GM21423 (cell line): ENCODE results near the gene PHF10.
A peak's percentile ranks its signal among the peaks of the same experiment; 100 is the strongest.
"Not testable (repeated sequence)": the region's sequence is repeated elsewhere in the genome, so short reads cannot be mapped to it uniquely, and the experiment has no call there.

Experiments used
- ATAC-seq: cut with Tn5 transposase; IDR thresholded peaks from one replicate; pipeline ENCODE4 v1.9.1; 2021; ENCODE audit warnings: mild to moderate bottlenecking, moderate library complexity; ENCODE audit not compliant: unreplicated experiment

Gene PHF10

GRCh38 chr6:169723200-169723909 is 945 bp downstream of the PHF10 start:
- peak; percentile 34 for ATAC-seq

- ATAC-seq, result peak; percentile 19
Observed at GRCh38 chr6:169722362-169723199, 1.7 kb downstream of the PHF10 start.

GRCh38 chr6:169720207-169720855 is 4.0 kb downstream of the PHF10 start:
- ATAC-seq, result no peak

DNA sequence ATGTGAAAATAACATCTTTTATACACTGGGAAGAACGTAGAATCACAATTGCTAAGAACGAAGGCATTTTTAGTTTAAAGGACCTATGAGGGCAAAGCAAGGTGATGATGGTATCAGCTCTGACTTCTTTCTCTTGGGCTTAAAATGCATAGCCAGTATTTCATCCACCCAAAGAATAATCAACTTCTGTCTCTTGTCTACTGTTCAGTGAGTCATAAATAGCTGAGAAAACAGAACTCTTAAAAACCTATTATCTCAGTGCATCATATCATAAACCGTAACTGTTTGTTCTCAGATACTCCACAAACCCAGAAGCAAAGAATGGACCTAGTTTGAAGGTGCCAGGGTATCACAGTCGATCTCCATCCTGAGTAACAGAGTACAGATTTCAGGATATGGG is 5.2 kb downstream of the PHF10 start:
- no peak for ATAC-seq

- ATAC-seq, result no peak
Observed at GRCh38 chr6:169714595-169714994, 9.7 kb downstream of the PHF10 start.

DNA sequence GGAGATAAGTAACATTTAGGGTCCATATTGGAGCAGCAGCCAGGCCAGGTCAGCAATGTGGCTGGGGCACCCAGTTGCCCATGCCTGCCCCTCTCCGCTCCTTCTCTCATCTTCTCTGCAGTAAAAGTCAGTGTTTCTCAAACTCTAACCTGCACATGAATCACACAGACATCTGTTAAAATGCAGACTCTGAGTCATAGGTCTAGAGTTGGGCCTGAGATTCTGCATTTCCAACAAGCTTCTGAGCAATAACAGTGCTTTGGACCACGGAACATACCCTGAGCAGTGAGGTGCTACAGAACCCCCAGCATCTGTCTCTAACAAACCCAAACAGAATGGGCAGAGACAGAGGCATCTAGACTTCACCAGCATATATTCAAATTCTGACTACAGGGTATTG is 10.1 kb downstream of the PHF10 start:
- no peak for ATAC-seq

- ATAC-seq, result no peak
Observed at GRCh38 chr6:169710009-169710408, 14.3 kb downstream of the PHF10 start.

- ATAC-seq, result no peak
Observed at GRCh38 chr6:169709293-169709692, 15.0 kb downstream of the PHF10 start.

DNA sequence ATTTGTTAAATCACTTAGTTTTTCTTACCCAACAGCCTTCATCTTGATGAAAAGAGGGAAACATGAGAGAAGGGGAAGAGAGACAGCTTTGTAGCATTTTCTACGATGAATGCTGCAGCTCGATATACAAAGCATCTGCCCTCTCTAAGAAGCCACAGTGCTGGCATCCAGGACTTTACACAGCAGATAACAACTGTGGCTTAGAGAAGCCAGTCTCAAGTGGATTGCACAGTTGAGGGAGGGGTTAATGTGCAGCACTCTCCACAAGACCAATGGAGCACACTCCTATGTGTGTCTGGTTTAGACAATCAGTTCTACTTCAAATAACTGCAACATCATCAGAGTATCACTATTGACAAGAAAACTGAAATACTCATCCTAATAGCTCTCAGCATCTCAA is 16.5 kb downstream of the PHF10 start:
- no peak for ATAC-seq

GRCh38 chr6:169702840-169703246 is 21.5 kb downstream of the PHF10 start:
- peak; percentile 16 for ATAC-seq

- ATAC-seq, result peak; percentile 94
Observed at GRCh38 chr6:169701954-169702839, 22.1 kb downstream of the PHF10 start, which contains the start of the genes C6orf120 and WDR27. Gene C6orf120, plus strand, starts transcription at chr6:169702126. Its CDS starts 334 bp downstream, at chr6:169702460. Gene WDR27, minus strand, starts transcription at chr6:169702029. Its CDS starts 13,024 bp downstream, at chr6:169689005.

GRCh38 chr6:169701311-169701953 is 22.9 kb downstream of the PHF10 start:
- ATAC-seq, result peak; percentile 2

- no peak for ATAC-seq
Observed at GRCh38 chr6:169700296-169700695, 24.0 kb downstream of the PHF10 start.

- not testable (repeated sequence) for ATAC-seq
Observed at GRCh38 chr6:169697115-169697514, 27.2 kb downstream of the PHF10 start.

- no peak for ATAC-seq
Observed at GRCh38 chr6:169695131-169695530, 29.2 kb downstream of the PHF10 start.

DNA sequence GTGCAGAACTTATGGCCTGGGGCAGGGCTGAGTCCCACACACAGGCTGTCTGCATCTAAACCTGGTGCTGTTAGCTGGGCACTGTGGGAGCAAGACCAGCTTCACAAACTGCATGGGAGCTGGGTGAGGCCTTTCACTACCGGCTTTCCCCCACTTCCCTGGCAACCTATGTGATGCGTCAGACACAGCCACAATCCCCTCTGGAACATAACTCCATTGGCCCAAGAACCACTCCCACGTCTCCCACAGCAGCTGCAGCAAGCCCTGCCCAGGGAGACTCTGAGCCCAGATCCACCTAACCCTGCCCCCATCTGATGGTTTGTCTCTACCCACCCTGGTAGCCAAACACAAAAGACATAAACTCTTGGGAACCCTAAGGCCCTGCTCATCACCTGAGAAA is 31.8 kb downstream of the PHF10 start:
- ATAC-seq, result no peak

DNA sequence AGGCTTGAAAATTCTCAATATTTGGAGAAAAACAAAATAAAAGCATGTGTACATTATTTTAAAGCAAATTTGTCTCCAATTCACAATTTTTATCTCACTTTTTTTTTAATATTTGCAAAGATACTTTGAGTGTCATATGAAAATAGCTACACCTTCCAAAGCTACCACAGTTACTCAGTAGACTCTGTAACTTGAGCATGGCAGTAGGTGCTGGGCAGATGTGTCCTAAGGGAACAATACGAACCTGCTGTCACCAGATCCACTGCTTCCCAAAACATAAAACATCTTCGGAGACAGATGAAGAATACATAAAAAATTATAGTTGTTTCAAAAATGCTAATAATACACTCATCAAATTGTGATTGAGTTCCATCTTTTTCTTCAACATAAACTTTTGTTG is 33.0 kb downstream of the PHF10 start:
- ATAC-seq, result no peak

DNA sequence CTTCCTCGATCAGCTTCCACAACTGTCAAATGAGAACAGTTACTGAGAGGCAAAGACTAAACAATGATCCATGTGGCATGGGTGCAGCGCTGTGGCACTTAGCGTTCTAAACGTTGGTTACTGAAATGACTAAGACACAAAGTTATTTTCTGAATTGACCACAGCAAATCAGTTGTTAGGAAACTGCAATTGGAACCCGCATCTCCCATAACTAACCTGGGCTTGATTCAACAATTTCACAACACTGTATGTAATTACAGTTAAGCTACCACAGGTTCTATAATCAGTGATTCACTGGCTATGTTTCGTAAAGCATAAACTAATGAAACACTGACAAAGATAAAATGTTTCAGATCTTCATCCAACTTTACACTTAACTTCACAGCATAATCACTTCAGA is 35.0 kb downstream of the PHF10 start:
- ATAC-seq, result no peak

DNA sequence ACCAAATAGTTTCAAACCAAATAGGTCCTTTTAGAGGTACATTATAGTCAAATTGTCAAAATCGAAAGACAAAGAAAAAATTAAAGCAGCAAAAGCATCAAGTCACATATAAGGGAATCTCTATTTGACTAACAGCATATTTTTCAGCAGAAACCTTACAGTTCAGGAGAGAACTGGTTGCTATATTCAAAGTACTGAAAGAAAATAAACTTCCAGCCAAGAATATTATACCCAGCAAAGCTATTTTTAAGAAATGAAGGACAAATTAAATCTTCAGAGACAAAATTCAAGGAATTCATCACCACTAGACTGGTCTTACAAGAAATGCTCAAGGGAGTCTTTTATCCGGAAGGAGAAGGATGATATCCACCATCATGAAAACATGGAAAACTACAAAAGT is 38.4 kb downstream of the PHF10 start:
- no peak for ATAC-seq

DNA sequence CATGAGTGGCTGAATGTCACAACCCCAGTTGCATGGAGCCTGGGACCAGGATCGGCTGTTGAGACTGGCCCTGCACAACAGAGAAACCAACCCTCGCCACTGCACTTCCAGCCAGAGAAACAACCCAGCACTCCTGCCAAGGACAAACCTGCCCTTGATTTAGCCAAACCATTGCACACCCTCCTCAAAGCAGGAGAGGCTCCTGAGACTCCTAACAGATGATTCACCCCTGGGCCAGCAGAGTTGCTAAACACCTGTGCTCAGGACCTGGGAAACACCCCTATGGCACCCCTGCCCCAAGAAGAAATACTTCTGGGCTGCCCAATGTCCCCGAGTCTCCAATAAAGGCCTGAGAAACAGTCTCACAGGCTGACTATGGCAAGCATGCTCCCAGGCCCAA is 40.2 kb downstream of the PHF10 start:
- ATAC-seq, result no peak
